ENCODE measurements around the gene RTN4R. TPM values are rescaled to one million over a fixed set of nuclear protein-coding genes. Genes with fewer than 3 reads are reported as not detected.

The RTN4R gene
- total RNA-seq, 1 donor, result under 0.01 TPM

- H3K4me2 ChIP-seq (ENCODE audit: insufficient read depth, low read length), result no peak overlapping the region
- no peaks in the 10 kb centered on the region for H3K36me3 ChIP-seq (ENCODE audit: insufficient read depth, low read length)
- TF ChIP-seq CTCF (IDR thresholded peaks at IDR 0.05; ENCODE audit: extremely low read depth, low read depth, low read length), result no peak
- no peak for DNase-seq (ENCODE audit: insufficient read length, low spot score, missing footprints)
- H3K27me3 ChIP-seq (ENCODE audit: insufficient read depth, low read length), result peaks cover 15% of the 10 kb centered on the region
- peaks cover 4% of the 10 kb centered on the region for H3K4me1 ChIP-seq (ENCODE audit: insufficient read depth, low read length)
- H3K9me3 ChIP-seq (ENCODE audit: low read depth, low read length), result no peaks in the 10 kb centered on the region
- no peaks in the 10 kb centered on the region for H4K20me1 ChIP-seq (ENCODE audit: insufficient read depth, low read length)
- H3K4me3 ChIP-seq (ENCODE audit: insufficient read depth, low read length), result no peak overlapping the region
- no peak overlapping the region for H3K27ac ChIP-seq (ENCODE audit: low read depth, low read length)
- no peaks in the 10 kb centered on the region for H3K79me2 ChIP-seq (ENCODE audit: insufficient read depth, low read length)
- H2AFZ ChIP-seq (ENCODE audit: low read length), result no peak overlapping the region
Measured at GRCh38 chr22:20199906-20200305, 68.2 kb downstream of the RTN4R start.

GRCh38 chr22:20199413-20199842 lies 68.7 kb downstream of the RTN4R start:
- no peak for TF ChIP-seq CTCF (IDR thresholded peaks at IDR 0.05; ENCODE audit: extremely low read depth, low read depth, low read length)
- Histone ChIP-seq H3K36me3 (ENCODE audit: insufficient read depth, low read length) (no peaks in the 10 kb centered on the region), H4K20me1 (ENCODE audit: insufficient read depth, low read length) (no peaks in the 10 kb centered on the region), H3K27me3 (ENCODE audit: insufficient read depth, low read length) (peaks cover 15% of the 10 kb centered on the region), H3K27ac (ENCODE audit: low read depth, low read length) (no peak overlapping the region), H3K79me2 (ENCODE audit: insufficient read depth, low read length) (no peaks in the 10 kb centered on the region), H3K4me3 (ENCODE audit: insufficient read depth, low read length) (no peak overlapping the region), H2AFZ (ENCODE audit: low read length) (no peak overlapping the region), H3K9me3 (ENCODE audit: low read depth, low read length) (no peaks in the 10 kb centered on the region), H3K4me2 (ENCODE audit: insufficient read depth, low read length) (no peak overlapping the region), H3K4me1 (ENCODE audit: insufficient read depth, low read length) (peaks cover 4% of the 10 kb centered on the region)
- no peak for DNase-seq (ENCODE audit: insufficient read length, low spot score, missing footprints)

GRCh38 chr22:20198557-20199319 lies 69.4 kb downstream of the RTN4R start:
- DNase-seq (ENCODE audit: insufficient read length, low spot score, missing footprints), result no peak
- Histone ChIP-seq H4K20me1 (ENCODE audit: insufficient read depth, low read length) (no peaks in the 10 kb centered on the region), H2AFZ (ENCODE audit: low read length) (no peak overlapping the region), H3K27ac (ENCODE audit: low read depth, low read length) (no peak overlapping the region), H3K36me3 (ENCODE audit: insufficient read depth, low read length) (no peaks in the 10 kb centered on the region), H3K27me3 (ENCODE audit: insufficient read depth, low read length) (peaks cover 15% of the 10 kb centered on the region), H3K4me1 (ENCODE audit: insufficient read depth, low read length) (peaks cover 3% of the 10 kb centered on the region), H3K79me2 (ENCODE audit: insufficient read depth, low read length) (no peaks in the 10 kb centered on the region), H3K4me2 (ENCODE audit: insufficient read depth, low read length) (no peak overlapping the region), H3K4me3 (ENCODE audit: insufficient read depth, low read length) (no peak overlapping the region), H3K9me3 (ENCODE audit: low read depth, low read length) (no peaks in the 10 kb centered on the region)
- TF ChIP-seq CTCF (IDR thresholded peaks at IDR 0.05; ENCODE audit: extremely low read depth, low read depth, low read length), result no peak

- H3K4me2 ChIP-seq (ENCODE audit: insufficient read depth, low read length), result no peak overlapping the region
- no peak overlapping the region for H2AFZ ChIP-seq (ENCODE audit: low read length)
- no peak for DNase-seq (ENCODE audit: insufficient read length, low spot score, missing footprints)
- no peak overlapping the region for H3K4me3 ChIP-seq (ENCODE audit: insufficient read depth, low read length)
- H3K36me3 ChIP-seq (ENCODE audit: insufficient read depth, low read length), result no peaks in the 10 kb centered on the region
- no peaks in the 10 kb centered on the region for H3K9me3 ChIP-seq (ENCODE audit: low read depth, low read length)
- no peaks in the 10 kb centered on the region for H3K4me1 ChIP-seq (ENCODE audit: insufficient read depth, low read length)
- H4K20me1 ChIP-seq (ENCODE audit: insufficient read depth, low read length), result no peaks in the 10 kb centered on the region
- no peak overlapping the region for H3K27ac ChIP-seq (ENCODE audit: low read depth, low read length)
- H3K79me2 ChIP-seq (ENCODE audit: insufficient read depth, low read length), result no peaks in the 10 kb centered on the region
- peaks cover 15% of the 10 kb centered on the region for H3K27me3 ChIP-seq (ENCODE audit: insufficient read depth, low read length)
- no peak for TF ChIP-seq CTCF (IDR thresholded peaks at IDR 0.05; ENCODE audit: extremely low read depth, low read depth, low read length)
Measured at GRCh38 chr22:20197407-20198030, 70.6 kb downstream of the RTN4R start.

All from osteoblast (primary cell).